Anterior cingulate cortex (tissue), 58 donors: ENCODE measurements around the gene ARAF.

ENCODE experiments used
- DNase-seq, 58 donors: peaks; one replicate each; lab custom pipeline; 2025; lab: John Stamatoyannopoulos, UW

ARAF gene

GRCh38 chrX:47611926-47612325 is 50.9 kb downstream of the ARAF start:
- peak in 1 of 58 donors; percentile 0 for DNase-seq

GRCh38 chrX:47612418-47612817 is 51.4 kb downstream of the ARAF start:
- no peak for DNase-seq

- peak in 20 of 58 donors; percentile 2 to 55 (median 18) for DNase-seq
Measured at GRCh38 chrX:47613082-47613481, 52.1 kb downstream of the ARAF start.

GRCh38 chrX:47614618-47615017 is 53.6 kb downstream of the ARAF start:
- DNase-seq = no peak

GRCh38 chrX:47618923-47619485 is 58.0 kb downstream of the ARAF start:
- DNase-seq = no peak

GRCh38 chrX:47619486-47620302 is 58.7 kb downstream of the ARAF start, which contains the start of gene SYN1:
Gene SYN1, minus strand, starts transcription at chrX:47619857. Its CDS starts 129 bp downstream, at chrX:47619728.
- DNase-seq = peak in 56 of 58 donors; percentile 1 to 82 (median 60)

- DNase-seq = no peak
Measured at GRCh38 chrX:47620303-47620685, 59.3 kb downstream of the ARAF start.
